ENCODE data around the gene MEIS1. TPM values are rescaled to one million over a fixed set of nuclear protein-coding genes. Genes with fewer than 3 reads are reported as not detected.

The MEIS1 gene
- total RNA-seq, 4 donors from 2014 or later, result 25.9 to 129 (median 28.8) TPM

DNA sequence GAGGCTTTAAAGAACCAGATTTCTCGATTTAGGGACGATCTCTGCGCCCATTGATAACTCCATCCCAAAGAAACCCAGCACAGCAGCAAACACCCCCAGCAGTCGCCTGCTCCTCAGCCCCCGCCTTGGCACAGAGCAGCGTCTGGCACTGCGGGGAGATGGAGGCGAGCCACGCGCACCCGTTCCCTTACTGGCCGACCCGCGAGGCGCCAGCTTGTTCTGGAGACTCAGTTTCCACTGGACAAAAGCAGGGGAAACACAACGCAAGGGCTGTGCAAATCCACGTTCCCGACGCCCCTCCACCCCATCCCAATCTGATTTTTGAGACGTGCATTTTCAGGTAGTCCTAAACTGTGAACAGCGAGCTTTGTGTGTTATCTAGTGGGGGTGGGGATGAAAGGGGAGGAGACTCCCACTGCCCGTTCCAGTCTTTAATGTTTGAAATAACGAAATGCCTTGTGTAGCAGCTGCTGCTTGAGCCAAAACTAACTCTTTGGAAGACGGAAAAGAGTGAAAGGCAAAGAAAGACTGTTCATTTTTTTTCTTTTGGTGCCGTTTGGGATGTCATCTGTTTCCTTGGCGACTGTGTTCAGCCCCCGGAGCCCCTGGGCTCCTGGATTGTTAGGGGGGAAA lies 143.2 kb downstream of the MEIS1 start:
- no peak for TF ChIP-seq CTCF (IDR thresholded peaks at IDR 0.05)
- Histone ChIP-seq H3K27me3 (peaks cover 98% of the 10 kb centered on the region), H3K36me3 (no peaks in the 10 kb centered on the region), H3K9me3 (no peaks in the 10 kb centered on the region), H3K27ac (peak overlapping the region; percentile 79 to 96 (median 90)), H3K4me3 (peak overlapping the region in 3 of 4 donors; percentile 8 to 53 (median 38)), H3K4me1 (peaks cover 0 to 31% (median 9%) of the 10 kb centered on the region in 4 donors)
- DNase-seq, result no peak
- 3 to 18% methylated on average over 5 to 27 of the region's 27 CpGs for WGBS, 2 donors (ENCODE audit: low coverage in 1 of 2)
- intact Hi-C loops (cut with DNase I; ENCODE audit: low total_unique reads) (loop anchor here (2.0 to 10.0 kb wide), 4 partner anchors 111 to 1267 kb away; no protein-coding TSS in a partner anchor), in situ Hi-C loops (cut with MboI; ENCODE audit: low pct_ligation_motif_present in 1 of 4, low pct_unique_long_range_greater_than_20kb in 1 of 4, low sequenced_read_pairs in 3 of 4) (loop anchor here in 1 of 4 donors (5.0 kb wide), 1 partner anchor 141 kb away; the partner anchor contains the start of gene MEIS1)

DNA sequence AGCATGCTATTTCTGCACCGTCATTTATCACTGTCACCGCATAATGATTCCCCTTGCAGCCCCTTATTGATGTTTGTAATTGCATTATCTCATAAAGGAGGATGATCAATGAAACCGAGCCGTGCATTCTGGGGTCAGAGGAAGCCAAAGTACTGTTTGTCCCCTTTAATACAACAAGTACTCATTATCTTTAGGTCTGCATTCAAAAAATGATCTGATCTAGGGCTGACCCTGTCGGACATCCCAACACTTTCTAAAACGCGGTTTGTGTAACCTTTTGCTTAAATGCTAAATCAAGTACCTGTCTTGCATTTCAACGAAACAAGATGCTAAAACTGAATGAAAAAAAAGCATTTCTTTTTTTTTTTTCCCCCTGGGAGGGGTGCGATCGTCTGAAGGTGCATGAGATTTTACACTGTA lies 143.8 kb downstream of the MEIS1 start:
- Histone ChIP-seq H3K9me3 (no peaks in the 10 kb centered on the region), H3K27ac (peak overlapping the region; percentile 79 to 96 (median 90)), H3K4me1 (peaks cover 0 to 25% (median 9%) of the 10 kb centered on the region in 4 donors), H3K36me3 (no peaks in the 10 kb centered on the region), H3K27me3 (peaks cover 98% of the 10 kb centered on the region), H3K4me3 (peak overlapping the region in 2 of 4 donors; percentile 38 to 53)
- in situ Hi-C loops (cut with MboI; ENCODE audit: low pct_ligation_motif_present in 1 of 4, low pct_unique_long_range_greater_than_20kb in 1 of 4, low sequenced_read_pairs in 3 of 4) (loop anchor here in 1 of 4 donors (5.0 kb wide), 1 partner anchor 141 kb away; the partner anchor contains the start of gene MEIS1), intact Hi-C loops (cut with DNase I; ENCODE audit: low total_unique reads) (loop anchor here (2.0 to 10.0 kb wide), 4 partner anchors 110 to 1266 kb away; no protein-coding TSS in a partner anchor)
- no peak for TF ChIP-seq EP300 (IDR thresholded peaks at IDR 0.05; ENCODE audit: low read depth)
- no peak for TF ChIP-seq CTCF (IDR thresholded peaks at IDR 0.05)
- TF ChIP-seq POLR2AphosphoS5 (IDR thresholded peaks at IDR 0.05), result no peak
- TF ChIP-seq POLR2A (IDR thresholded peaks at IDR 0.05), result no peak
- no peak for DNase-seq
- 12 to 20% methylated on average over 7 to 10 of the region's 10 CpGs for WGBS, 2 donors (ENCODE audit: low coverage in 1 of 2)

- intact Hi-C loops (cut with DNase I; ENCODE audit: low total_unique reads) (loop anchor here (2.0 to 10.0 kb wide), 4 partner anchors 109 to 1265 kb away; no protein-coding TSS in a partner anchor), in situ Hi-C loops (cut with MboI; ENCODE audit: low pct_ligation_motif_present in 1 of 4, low pct_unique_long_range_greater_than_20kb in 1 of 4, low sequenced_read_pairs in 3 of 4) (loop anchor here in 1 of 4 donors (5.0 kb wide), 1 partner anchor 142 kb away; the partner anchor contains the start of gene MEIS1)
- H3K4me1 ChIP-seq, result peaks cover 0 to 24% (median 9%) of the 10 kb centered on the region in 4 donors
- no peak for DNase-seq
- no peak for TF ChIP-seq CTCF (IDR thresholded peaks at IDR 0.05)
- H3K4me3 ChIP-seq, result peak overlapping the region in 2 of 4 donors; percentile 38 to 53
- no peaks in the 10 kb centered on the region for H3K36me3 ChIP-seq
- H3K9me3 ChIP-seq, result no peaks in the 10 kb centered on the region
- 27 to 35% methylated on average over 8 to 10 of the region's 10 CpGs for WGBS, 2 donors (ENCODE audit: low coverage in 1 of 2)
- H3K27me3 ChIP-seq, result peaks cover 98% of the 10 kb centered on the region
- peak overlapping the region; percentile 79 to 96 (median 90) for H3K27ac ChIP-seq
Measured at GRCh38 chr2:66579186-66580126, 144.5 kb downstream of the MEIS1 start.

Measured in transverse colon (tissue), 4 donors.